Measurements from ENCODE around the gene KCTD21.

KCTD21 gene

DNA sequence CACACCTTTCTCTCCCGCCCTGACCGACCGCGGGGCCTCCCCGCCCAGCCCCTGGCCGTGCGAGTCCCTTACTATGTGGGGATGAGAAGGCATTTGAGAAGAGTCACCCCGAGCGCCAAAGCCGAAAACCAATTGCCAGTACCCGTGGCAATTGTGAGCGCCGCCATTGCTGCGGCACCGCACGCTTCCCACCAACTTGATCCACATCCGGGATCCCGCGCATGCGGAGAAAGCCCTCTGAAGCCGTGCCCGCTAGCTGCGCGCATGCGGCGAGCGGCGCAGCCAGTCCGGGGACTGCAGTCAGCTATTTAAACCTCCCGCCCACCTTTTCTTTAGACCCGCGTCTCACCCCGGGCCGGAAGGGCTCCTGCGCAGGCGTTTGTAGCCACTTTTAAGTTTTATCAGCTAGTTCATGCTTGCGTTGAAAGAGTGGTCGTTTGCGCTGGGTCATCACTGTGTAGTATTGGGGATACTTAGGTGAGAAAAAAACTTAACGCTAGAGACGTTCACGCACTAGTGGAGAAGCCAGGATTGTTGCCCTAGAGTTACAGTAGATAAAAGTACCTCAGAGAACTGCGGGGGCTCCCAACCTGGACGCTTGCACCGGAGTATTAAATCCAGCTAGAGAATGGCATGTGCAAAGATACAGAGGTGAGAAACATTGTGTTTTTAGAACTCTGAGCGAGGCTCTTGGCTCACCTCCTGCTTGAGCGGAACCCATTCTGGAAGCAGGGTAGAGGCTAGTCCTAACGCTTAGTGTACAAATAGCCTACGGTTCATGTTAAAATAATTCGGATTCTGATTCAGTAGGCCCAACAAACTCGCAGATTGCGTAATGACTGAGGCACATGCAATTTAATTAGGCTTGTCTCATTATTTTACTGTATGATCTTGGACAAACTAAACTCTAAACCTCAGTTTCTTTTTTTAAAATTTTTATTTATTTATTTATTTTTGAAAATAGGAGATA lies 48.7 kb downstream of the KCTD21 start, which contains the start of gene ALG8:
ALG8 (minus strand) TSS at position 205 of the 970 bp plus-strand sequence; CDS start at position 167, 38 bp downstream.
- DNase-seq (ENCODE audit: low read depth in 2 of 2) = peak; percentile 96 to 97

- DNase-seq (ENCODE audit: low read depth in 2 of 2) = peak; percentile 26 to 34
These were observed 49.6 kb downstream of the KCTD21 start for GRCh38 chr11:78138694-78139421.

DNA sequence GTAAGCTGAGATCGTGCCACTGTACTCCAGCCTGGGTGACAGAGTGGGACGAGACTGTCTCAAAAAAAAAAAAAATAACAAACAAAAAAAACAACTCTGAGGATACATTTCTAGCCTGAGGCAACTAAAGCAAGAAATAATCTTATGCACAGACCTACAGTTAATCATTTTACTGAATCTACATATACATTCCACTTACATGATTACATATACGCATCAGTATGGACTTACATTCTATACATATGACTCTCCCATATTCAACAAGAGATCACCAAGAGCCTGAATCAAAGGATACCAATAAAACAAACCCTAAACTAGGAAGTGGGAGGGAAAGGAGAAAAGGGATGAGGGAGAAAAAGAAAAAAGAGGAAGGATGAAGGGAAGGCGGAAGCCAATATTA lies 50.1 kb downstream of the KCTD21 start:
- no peak for DNase-seq (ENCODE audit: low read depth in 2 of 2)

DNA sequence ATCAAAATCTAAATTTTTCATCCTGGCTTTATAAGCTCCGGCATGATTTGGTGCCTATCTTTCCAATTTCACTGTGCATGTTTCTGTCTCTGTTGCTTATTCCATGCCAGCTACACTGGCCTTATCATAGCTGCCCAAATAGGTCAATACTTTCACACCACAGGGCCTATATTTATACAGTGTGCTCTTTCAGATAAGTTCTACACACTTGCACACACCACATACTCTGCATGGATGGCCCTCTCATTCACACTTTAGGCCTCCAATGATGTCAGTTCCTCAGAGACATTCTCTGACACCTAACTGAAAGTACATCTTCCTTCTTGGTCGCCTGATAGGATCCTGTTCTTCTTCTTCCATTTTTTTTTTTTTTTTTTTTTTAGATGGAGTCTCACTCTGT lies 56.0 kb downstream of the KCTD21 start:
- DNase-seq (ENCODE audit: low read depth in 2 of 2) = no peak

GRCh38 chr11:78131956-78132355 lies 56.5 kb downstream of the KCTD21 start:
- no peak for DNase-seq (ENCODE audit: low read depth in 2 of 2)

GRCh38 chr11:78127403-78127802 lies 61.0 kb downstream of the KCTD21 start:
- no peak for DNase-seq (ENCODE audit: low read depth in 2 of 2)

Data from stimulated activated CD4-positive, alpha-beta T cell treated with anti-CD3 and anti-CD28 coated beads, Interleukin-1b, Interleukin-23, amount 100 ng/mL, for 4 hours (primary cell).